NB4 (cell line): Measurements from ENCODE around the gene MT2A.

ENCODE experiments used
- MAX ChIP-seq: IDR thresholded peaks from 2 replicates; pipeline ENCODE4 v1.6.1; 2011; ENCODE audit warnings: low read depth, low read length
- MYC ChIP-seq: IDR thresholded peaks from 2 replicates; pipeline ENCODE4 v1.6.1; 2011; ENCODE audit warnings: low read depth, low read length
- POLR2A ChIP-seq: IDR thresholded peaks from 2 replicates; pipeline ENCODE4 v1.6.1; 2011; ENCODE audit warnings: mild to moderate bottlenecking; ENCODE audit not compliant: insufficient read length; ENCODE audit errors: extremely low read depth
- TF ChIP-seq, protein P1 (sequence below): IDR thresholded peaks from one replicate; pipeline ENCODE4 v1.5.1; 2012; ENCODE audit warnings: low read depth, low read length

- no peak for TF ChIP-seq POLR2A
- TF ChIP-seq, protein P1, sequence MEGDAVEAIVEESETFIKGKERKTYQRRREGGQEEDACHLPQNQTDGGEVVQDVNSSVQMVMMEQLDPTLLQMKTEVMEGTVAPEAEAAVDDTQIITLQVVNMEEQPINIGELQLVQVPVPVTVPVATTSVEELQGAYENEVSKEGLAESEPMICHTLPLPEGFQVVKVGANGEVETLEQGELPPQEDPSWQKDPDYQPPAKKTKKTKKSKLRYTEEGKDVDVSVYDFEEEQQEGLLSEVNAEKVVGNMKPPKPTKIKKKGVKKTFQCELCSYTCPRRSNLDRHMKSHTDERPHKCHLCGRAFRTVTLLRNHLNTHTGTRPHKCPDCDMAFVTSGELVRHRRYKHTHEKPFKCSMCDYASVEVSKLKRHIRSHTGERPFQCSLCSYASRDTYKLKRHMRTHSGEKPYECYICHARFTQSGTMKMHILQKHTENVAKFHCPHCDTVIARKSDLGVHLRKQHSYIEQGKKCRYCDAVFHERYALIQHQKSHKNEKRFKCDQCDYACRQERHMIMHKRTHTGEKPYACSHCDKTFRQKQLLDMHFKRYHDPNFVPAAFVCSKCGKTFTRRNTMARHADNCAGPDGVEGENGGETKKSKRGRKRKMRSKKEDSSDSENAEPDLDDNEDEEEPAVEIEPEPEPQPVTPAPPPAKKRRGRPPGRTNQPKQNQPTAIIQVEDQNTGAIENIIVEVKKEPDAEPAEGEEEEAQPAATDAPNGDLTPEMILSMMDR, result no peak
- TF ChIP-seq MAX, result no peak
- TF ChIP-seq MYC, result no peak
Observed at GRCh38 chr16:56610609-56611111, 2.3 kb downstream of the MT2A start.
